GM12878 (cell line): Measurements from ENCODE around the gene FOXR1. TPM values are rescaled to one million over a fixed set of nuclear protein-coding genes. Genes with fewer than 3 reads are reported as not detected.

Experiments used
- ATAC-seq: fragments of 200-7000 bp; cut with Tn5 transposase; 3 replicates; pipeline ENCODE4 v1.9.1; 2020; ENCODE audit warnings: mild to moderate bottlenecking, moderate library complexity
- BruUV-seq: library from RNA; stranded (reverse); fragments of 400-500 nt; replicated peaks from 2 replicates; lab custom pipeline; 2021; lab: Mats Ljungman, UMichigan
- CTCF ChIA-PET: fragments of 300-600 bp; sonication (Branson Sonifier 250); formaldehyde crosslinking; extraction: SDS; loops from one replicate; lab custom pipeline; 2021; ENCODE audit warnings: inconsistent platforms; lab: Yijun Ruan, JAX
- POLR2A ChIA-PET: fragments of 350-600 bp; formaldehyde crosslinking; extraction: SDS; loops from one replicate; lab custom pipeline; 2021; ENCODE audit warnings: inconsistent platforms; lab: Charles Lee
- RAD21 ChIA-PET: fragments of 300-600 bp; sonication (Branson Sonifier 250); formaldehyde crosslinking; loops from one replicate; lab custom pipeline; 2023; ENCODE audit warnings: antibody characterized with exemption; ENCODE audit not compliant: unreplicated experiment; lab: Charles Lee
- SMC1A ChIA-PET: fragments of 300-600 bp; sonication (Branson Sonifier 250); formaldehyde crosslinking; loops from one replicate; lab custom pipeline; 2023; ENCODE audit not compliant: unreplicated experiment, uncharacterized antibody; lab: Charles Lee
- DNase-seq: peaks from one replicate; pipeline ENCODE4 v3.0.0-alpha.2; 2011; ENCODE audit warnings: low read depth, low spot score
- FAIRE-seq: peaks from 3 replicates; lab custom pipeline; 2011; peaks lifted over from hg19 to GRCh38; lab: Jason Lieb, UNC
- H2AFZ ChIP-seq: 2 replicates; pipeline ENCODE4 v1.6.0; 2011; ENCODE audit warnings: low read depth, low read length, control low read depth; ENCODE audit not compliant: control insufficient read depth
- H3K27ac ChIP-seq: 2 replicates; pipeline ENCODE4 v1.5.1; 2011; ENCODE audit warnings: control low read depth; ENCODE audit not compliant: control insufficient read depth, insufficient read depth
- H3K27me3 ChIP-seq, 2 experiments: replicated peaks in 1 of 2; 2 replicates each; pipeline versions ENCODE4 v1.6.0 to v1.6.1; 2011; ENCODE audit warnings: low read length in 1 of 2; ENCODE audit not compliant: control insufficient read depth in 2 of 2, insufficient read depth in 2 of 2
- H3K36me3 ChIP-seq, 2 experiments: 2 replicates each; pipeline ENCODE4 v1.5.1; 2011; ENCODE audit warnings: low read length in 1 of 2; ENCODE audit not compliant: control insufficient read depth in 2 of 2, insufficient read depth in 2 of 2
- H3K4me1 ChIP-seq: 2 replicates; pipeline ENCODE4 v1.6.1; 2011; ENCODE audit warnings: mild to moderate bottlenecking, low read length, moderate library complexity, mixed read lengths; ENCODE audit not compliant: control insufficient read depth, insufficient read depth
- H3K4me2 ChIP-seq: 2 replicates; pipeline ENCODE4 v1.6.0; 2011; ENCODE audit warnings: control low read depth; ENCODE audit not compliant: control insufficient read depth, insufficient read depth
- H3K4me3 ChIP-seq: fragments of 200-600 bp; sonication (generic); 2 replicates; pipeline ENCODE4 v1.5.1; 2016
- H3K79me2 ChIP-seq: 2 replicates; pipeline ENCODE4 v1.6.0; 2011; ENCODE audit warnings: low read length; ENCODE audit not compliant: control insufficient read depth, insufficient read depth
- H3K9ac ChIP-seq: 2 replicates; pipeline ENCODE4 v1.8.0; 2011; ENCODE audit warnings: low read length, control low read depth, mixed read lengths; ENCODE audit not compliant: control insufficient read depth, insufficient read depth
- H3K9me3 ChIP-seq: replicated peaks from 3 replicates; pipeline ENCODE4 v1.5.1; 2011; ENCODE audit warnings: mild to moderate bottlenecking, low read length; ENCODE audit not compliant: control insufficient read depth, insufficient read depth
- H4K20me1 ChIP-seq: 2 replicates; pipeline ENCODE4 v1.6.0; 2011; ENCODE audit not compliant: control insufficient read depth, insufficient read depth
- BCL3 ChIP-seq: IDR thresholded peaks from 2 replicates; pipeline ENCODE4 v1.6.1; 2011; ENCODE audit warnings: borderline replicate concordance, low read depth, mild to moderate bottlenecking, moderate library complexity, low read length; ENCODE audit not compliant: insufficient read depth, poor library complexity, severe bottlenecking
- CBX3 ChIP-seq: fragments of 200-600 bp; sonication (generic); IDR thresholded peaks from 2 replicates; pipeline ENCODE4 v1.6.1; 2016; ENCODE audit warnings: low read depth, borderline replicate concordance
- CHD2 ChIP-seq: IDR thresholded peaks from 2 replicates; pipeline ENCODE4 v1.6.1; 2011; ENCODE audit warnings: low read depth, low read length, improper control_type of control experiment, borderline replicate concordance
- CREM ChIP-seq: IDR thresholded peaks from 2 replicates; pipeline ENCODE4 v1.6.1; 2014; ENCODE audit warnings: antibody characterized with exemption, low read depth
- EZH2 ChIP-seq: IDR thresholded peaks from 2 replicates; pipeline ENCODE4 v1.6.1; 2012; ENCODE audit warnings: low read depth, mild to moderate bottlenecking, control low read depth, inconsistent platforms, low read length, borderline replicate concordance; ENCODE audit not compliant: control insufficient read depth
- HDAC2 ChIP-seq: fragments of 200-600 bp; sonication (generic); IDR thresholded peaks from 2 replicates; pipeline ENCODE4 v1.6.1; 2017
- HDAC6 ChIP-seq: fragments of 200-600 bp; sonication (generic); IDR thresholded peaks from one replicate; pipeline ENCODE4 v1.8.0; 2017; ENCODE audit warnings: antibody characterized with exemption; ENCODE audit not compliant: unreplicated experiment
- IKZF1 ChIP-seq: fragments of 450-650 bp; conservative IDR thresholded peaks from 2 replicates; pipeline ENCODE4 v1.6.1; 2017; ENCODE audit warnings: antibody characterized with exemption, mild to moderate bottlenecking
- IKZF2 ChIP-seq, 2 experiments: fragments of 450-650 bp; IDR thresholded peaks; 2 replicates each; pipeline ENCODE4 v1.6.1; 2017; ENCODE audit warnings: mild to moderate bottlenecking in 2 of 2, moderate library complexity in 2 of 2
- KLF5 ChIP-seq: fragments of 450-650 bp; IDR thresholded peaks from 2 replicates; pipeline ENCODE4 v1.6.1; 2014; ENCODE audit warnings: mild to moderate bottlenecking; ENCODE audit not compliant: partially characterized antibody
- PKNOX1 ChIP-seq: fragments of 450-650 bp; IDR thresholded peaks from 2 replicates; pipeline ENCODE4 v1.6.1; 2016; ENCODE audit warnings: mild to moderate bottlenecking
- REST ChIP-seq: IDR thresholded peaks from 2 replicates; pipeline ENCODE4 v1.6.1; 2012; ENCODE audit warnings: mild to moderate bottlenecking, low read depth, low read length
- SREBF1 ChIP-seq: IDR thresholded peaks from 2 replicates; pipeline ENCODE4 v1.6.1; 2012; ENCODE audit warnings: mild to moderate bottlenecking, low read length
- TAF1 ChIP-seq: IDR thresholded peaks from 2 replicates; pipeline ENCODE4 v1.6.1; 2011; ENCODE audit warnings: mild to moderate bottlenecking, low read depth, low read length, borderline replicate concordance
- ZNF622 ChIP-seq: fragments of 450-650 bp; IDR thresholded peaks from 2 replicates; pipeline ENCODE4 v1.6.1; 2017; ENCODE audit warnings: mild to moderate bottlenecking, inconsistent platforms
- WGBS: methylation state at CpG from one replicate; pipeline ENCODE4 v1.1.6; 2016; ENCODE audit warnings: low lambda C conversion rate; ENCODE audit not compliant: insufficient replicate concordance, insufficient coverage; ENCODE audit errors: missing lambda C conversion rate; 5-methylcytosine and 5-hydroxymethylcytosine counted together
- in situ Hi-C: fragments of 300-500 bp; cut with MboI; formaldehyde crosslinking; loops from 9 replicates; pipeline ENCODE4 v1.14.3; 2018; ENCODE audit warnings: mixed read lengths
- intact Hi-C: fragments of 100-400 bp; cut with micrococcal nuclease; formaldehyde crosslinking; loops from one replicate; pipeline ENCODE4 v1.14.2; 2022; ENCODE audit not compliant: unreplicated experiment
- polyA plus RNA-seq, 11 experiments: library from polyadenylated mRNA; depleted of rRNA in 4 of 11; unstranded in 6 of 11; stranded (reverse) in 5 of 11; fragments of >200 nt; fragmentation: Nextera tagmentation in 4 of 11; fragmentation: Illumina TruSeq in 1 of 11; extraction: Ambion mirVana in 4 of 11; extraction: Trizol in 1 of 11; gene quantifications; 1 replicate in 1 of 11; 2 replicates in 10 of 11; pipeline versions ENCODE4 v1.2.1 to v1.2.3, GENCODE V29; 2011 to 2016; ENCODE audit warnings: inconsistent platforms in 2 of 11, missing spikeins in 2 of 11, low read depth in 1 of 11
- total RNA-seq, 4 experiments: library from RNA; depleted of rRNA in 3 of 4; stranded (reverse); fragments of >200 nt in 3 of 4; fragmentation: Illumina TruSeq in 1 of 4; extraction: Trizol in 1 of 4; gene quantifications; 2 replicates each; pipeline versions ENCODE4 v1.2.1 to v1.2.3, GENCODE V29; 2013 to 2021

The FOXR1 gene
- total and polyA plus RNA-seq, 10 of the 15 experiments (the other 5 are each of a cell fraction or from before 2014, with no cell fraction given), result not detected

GRCh38 chr11:119027561-119028345 is 56.2 kb downstream of the FOXR1 start:
- Histone ChIP-seq H3K4me1 (peaks cover 14% of the 10 kb centered on the region), H3K27ac (no peak overlapping the region), H2AFZ (no peak overlapping the region), H3K9me3 (no peaks in the 10 kb centered on the region), H4K20me1 (no peaks in the 10 kb centered on the region), H3K9ac (no peak overlapping the region), H3K36me3 (peaks cover 4 to 5% of the 10 kb centered on the region in 2 experiments; a peak in 3 of 4 replicates), H3K79me2 (peaks cover 13% of the 10 kb centered on the region), H3K4me2 (peak overlapping the region; percentile 35; the same call in 1 of the 2 replicates), H3K27me3 (no peaks in the 10 kb centered on the region), H3K4me3 (no peak overlapping the region)
- intact Hi-C loops, result no loop called here
- no TSS peak for BruUV-seq
- ChIA-PET CTCF (no interaction called here), SMC1A (interaction anchor here (1.0 to 4.9 kb wide), 2 partner anchors 10 to 297 kb away, joined by 3 to 40 read pairs; partner anchors contain the start of genes RPS25 and TRAPPC4), POLR2A (interaction anchor here (0.6 to 2.3 kb wide), 4 partner anchors 9 to 88 kb away, joined by 3 to 9 read pairs (median 4); partner anchors contain the start of genes CENATAC, RPS25 and TRAPPC4), RAD21 (no interaction called here)
- ATAC-seq, result no peak
- 93% methylated on average over 9 of the region's 9 CpGs for WGBS
- no peak for TF ChIP-seq PKNOX1
- no peak for TF ChIP-seq CHD2
- TF ChIP-seq BCL3, result no peak
- TF ChIP-seq HDAC6, result no peak
- no peak for TF ChIP-seq SREBF1
- no peak for TF ChIP-seq CREM
- TF ChIP-seq ZNF622, result no peak
- TF ChIP-seq REST, result no peak
- TF ChIP-seq EZH2, result no peak
- no peak for TF ChIP-seq TAF1
- no peak for TF ChIP-seq HDAC2
- TF ChIP-seq IKZF1, result no peak
- no peak for TF ChIP-seq IKZF2 (IDR thresholded peaks at IDR 0.05)
- TF ChIP-seq CBX3, result no peak
- no peak for TF ChIP-seq KLF5
- in situ Hi-C loops, result no loop called here
- no peak for DNase-seq
- FAIRE-seq, result no peak
